Effector memory CD4-positive, alpha-beta T cell (primary cell): Measurements from ENCODE around the gene CHD1.
"Not testable (repeated sequence)": the region's sequence is repeated elsewhere in the genome, so short reads cannot be mapped to it uniquely, and the experiment has no call there.

Experiments used
- DNase-seq, 3 donors: peaks; one replicate each; pipeline ENCODE4 v3.0.0-alpha.2; 2020
- H3K27ac ChIP-seq: 2 replicates; pipeline ENCODE4 v1.7.0; 2013; ENCODE audit warnings: mild to moderate bottlenecking, low read length, moderate library complexity; ENCODE audit not compliant: insufficient read depth, poor library complexity, severe bottlenecking
- H3K27me3 ChIP-seq: replicated peaks from 2 replicates; pipeline ENCODE4 v1.7.0; 2013; ENCODE audit warnings: mild to moderate bottlenecking, low read length; ENCODE audit not compliant: insufficient read depth, control insufficient read depth, poor library complexity, severe bottlenecking
- H3K36me3 ChIP-seq: 2 replicates; pipeline ENCODE4 v1.7.0; 2013; ENCODE audit warnings: mild to moderate bottlenecking, low read length, moderate library complexity; ENCODE audit not compliant: control insufficient read depth, insufficient read depth
- H3K4me1 ChIP-seq: 2 replicates; pipeline ENCODE4 v1.7.0; 2013; ENCODE audit warnings: low read length, mild to moderate bottlenecking; ENCODE audit not compliant: control insufficient read depth, insufficient read depth, poor library complexity, severe bottlenecking
- H3K4me3 ChIP-seq: 2 replicates; pipeline ENCODE4 v1.7.0; 2013; ENCODE audit warnings: low read length, low read depth, mild to moderate bottlenecking; ENCODE audit not compliant: insufficient read depth, poor library complexity, severe bottlenecking
- H3K9me3 ChIP-seq: 2 replicates; pipeline ENCODE4 v1.7.0; 2013; ENCODE audit warnings: mild to moderate bottlenecking, low read length, moderate library complexity; ENCODE audit not compliant: control insufficient read depth

The CHD1 gene

GRCh38 chr5:98962587-98962986 is 33.8 kb upstream of the CHD1 start:
- Histone ChIP-seq H3K4me1 (no peaks in the 10 kb centered on the region), H3K36me3 (no peaks in the 10 kb centered on the region), H3K9me3 (no peaks in the 10 kb centered on the region), H3K4me3 (no peak overlapping the region), H3K27ac (no peak overlapping the region), H3K27me3 (no peaks in the 10 kb centered on the region)
- no peak for DNase-seq

- no peaks in the 10 kb centered on the region for H3K9me3 ChIP-seq
- H3K36me3 ChIP-seq, result no peaks in the 10 kb centered on the region
- H3K27ac ChIP-seq, result no peak overlapping the region
- no peaks in the 10 kb centered on the region for H3K4me1 ChIP-seq
- no peaks in the 10 kb centered on the region for H3K27me3 ChIP-seq
- H3K4me3 ChIP-seq, result no peak overlapping the region
- no peak for DNase-seq
Observed at GRCh38 chr5:98961665-98962344, 33.0 kb upstream of the CHD1 start.

GRCh38 chr5:98957307-98957706 is 28.5 kb upstream of the CHD1 start:
- Histone ChIP-seq H3K4me1 (no peaks in the 10 kb centered on the region), H3K4me3 (no peak overlapping the region), H3K36me3 (no peaks in the 10 kb centered on the region), H3K27ac (no peak overlapping the region), H3K9me3 (no peaks in the 10 kb centered on the region), H3K27me3 (no peaks in the 10 kb centered on the region)
- no peak for DNase-seq

GRCh38 chr5:98955888-98956287 is 27.1 kb upstream of the CHD1 start:
- H3K4me1 ChIP-seq, H3K27ac ChIP-seq, H3K27me3 ChIP-seq, DNase-seq, H3K9me3 ChIP-seq, H3K36me3 ChIP-seq, H3K4me3 ChIP-seq: not testable (repeated sequence)

GRCh38 chr5:98955471-98955870 is 26.7 kb upstream of the CHD1 start:
- not testable (repeated sequence) for H3K36me3 ChIP-seq, DNase-seq, H3K27me3 ChIP-seq, H3K27ac ChIP-seq, H3K9me3 ChIP-seq, H3K4me3 ChIP-seq, H3K4me1 ChIP-seq

GRCh38 chr5:98954392-98955028 is 25.7 kb upstream of the CHD1 start:
- DNase-seq, result no peak
- Histone ChIP-seq H3K27me3 (no peaks in the 10 kb centered on the region), H3K36me3 (no peaks in the 10 kb centered on the region), H3K4me1 (no peaks in the 10 kb centered on the region), H3K9me3 (no peaks in the 10 kb centered on the region), H3K27ac (no peak overlapping the region), H3K4me3 (no peak overlapping the region)

GRCh38 chr5:98942847-98943246 is 14.0 kb upstream of the CHD1 start:
- no peaks in the 10 kb centered on the region for H3K27me3 ChIP-seq
- H3K36me3 ChIP-seq, result no peaks in the 10 kb centered on the region
- no peak overlapping the region for H3K27ac ChIP-seq
- no peaks in the 10 kb centered on the region for H3K9me3 ChIP-seq
- no peaks in the 10 kb centered on the region for H3K4me1 ChIP-seq
- DNase-seq, result no peak
- H3K4me3 ChIP-seq, result no peak overlapping the region

- H3K4me3 ChIP-seq, result no peak overlapping the region
- no peak overlapping the region for H3K27ac ChIP-seq
- DNase-seq, result no peak
- H3K27me3 ChIP-seq, result no peaks in the 10 kb centered on the region
- no peaks in the 10 kb centered on the region for H3K4me1 ChIP-seq
- H3K36me3 ChIP-seq, result no peaks in the 10 kb centered on the region
- no peaks in the 10 kb centered on the region for H3K9me3 ChIP-seq
Observed at GRCh38 chr5:98941131-98941883, 12.5 kb upstream of the CHD1 start.

- Histone ChIP-seq H3K36me3 (no peaks in the 10 kb centered on the region), H3K9me3 (no peaks in the 10 kb centered on the region), H3K27ac (no peak overlapping the region), H3K4me1 (no peaks in the 10 kb centered on the region), H3K4me3 (no peak overlapping the region), H3K27me3 (no peaks in the 10 kb centered on the region)
- DNase-seq, result no peak
Observed at GRCh38 chr5:98940581-98940980, 11.8 kb upstream of the CHD1 start.

GRCh38 chr5:98938464-98938863 is 9.7 kb upstream of the CHD1 start:
- DNase-seq, result no peak
- H3K27me3 ChIP-seq, result no peaks in the 10 kb centered on the region
- no peaks in the 10 kb centered on the region for H3K36me3 ChIP-seq
- no peak overlapping the region for H3K27ac ChIP-seq
- no peaks in the 10 kb centered on the region for H3K9me3 ChIP-seq
- no peak overlapping the region for H3K4me3 ChIP-seq
- peaks cover 7% of the 10 kb centered on the region for H3K4me1 ChIP-seq
